HCT116 (cell line): ENCODE measurements around the gene NCBP2. TPM values are rescaled to one million over a fixed set of nuclear protein-coding genes. Genes with fewer than 3 reads are reported as not detected.

Experiments used
- ATAC-seq: fragments of 200-7000 bp; cut with Tn5 transposase; 2 replicates; pipeline ENCODE4 v1.9.1; 2020; ENCODE audit warnings: mild to moderate bottlenecking, moderate library complexity
- BruUV-seq: library from RNA; stranded (reverse); fragments of 400-500 nt; replicated peaks from 2 replicates; lab custom pipeline; 2021; lab: Mats Ljungman, UMichigan
- CTCF ChIA-PET: fragments of 300-600 bp; sonication (Branson Sonifier 250); formaldehyde crosslinking; loops from one replicate; lab custom pipeline; 2021; ENCODE audit warnings: antibody characterized with exemption; lab: Charles Lee
- POLR2A ChIA-PET: fragments of 300-600, 350-600 bp; sonication (Branson Sonifier 250); formaldehyde crosslinking; loops from one replicate; lab custom pipeline; 2021; ENCODE audit warnings: antibody characterized with exemption; lab: Charles Lee
- RAD21 ChIA-PET, 2 experiments: fragments of 300-600 bp; sonication (Branson Sonifier 250); formaldehyde crosslinking; loops; one replicate each; lab custom pipeline; 2023; ENCODE audit warnings: low total read pairs in 2 of 2; ENCODE audit not compliant: uncharacterized antibody in 2 of 2, unreplicated experiment in 2 of 2, low non-redundant PET in 1 of 2; lab: Charles Lee
- DNase-seq: peaks from one replicate; pipeline ENCODE4 v3.0.0-alpha.2; 2010; ENCODE audit warnings: low read depth, low spot score
- H2AFZ ChIP-seq: fragments of 200-600 bp; shearing (Covaris generic), sonication (generic); 2 replicates; pipeline ENCODE4 v1.6.1; 2017; ENCODE audit warnings: low read depth, mixed run types, mixed read lengths, antibody characterized with exemption, low read length; ENCODE audit not compliant: poor library complexity, severe bottlenecking
- H3K27ac ChIP-seq: 2 replicates; pipeline ENCODE4 v1.5.1; 2012; ENCODE audit warnings: low read depth, low read length
- H3K27me3 ChIP-seq: fragments of 200-600 bp; sonication (generic); 2 replicates; pipeline ENCODE4 v1.6.1; 2016; ENCODE audit warnings: mixed run types, low read length, mixed read lengths; ENCODE audit not compliant: insufficient read depth
- H3K36me3 ChIP-seq, 2 experiments: fragments of 200-500 bp in 1 of 2; fragments of 200-600 bp in 1 of 2; sonication (Bioruptor generic) in 1 of 2; sonication (generic) in 1 of 2; 2 replicates each; pipeline versions ENCODE4 v1.5.1 to v1.6.1; 2014 to 2016; ENCODE audit warnings: low read length in 2 of 2, inconsistent platforms in 1 of 2, mixed read lengths in 1 of 2, mixed run types in 1 of 2; ENCODE audit not compliant: insufficient read depth in 2 of 2, control insufficient read depth in 1 of 2
- H3K4me1 ChIP-seq, 2 experiments: fragments of 200-600 bp in 1 of 2; sonication (generic) in 1 of 2; 2 replicates each; pipeline versions ENCODE4 v1.5.1 to v1.6.1; 2012 to 2017; ENCODE audit warnings: low read length in 2 of 2, inconsistent platforms in 1 of 2, mild to moderate bottlenecking in 1 of 2, mixed read lengths in 1 of 2, mixed run types in 1 of 2, moderate library complexity in 1 of 2; ENCODE audit not compliant: insufficient read depth in 2 of 2, control insufficient read depth in 1 of 2
- H3K4me2 ChIP-seq: fragments of 200-600 bp; sonication (generic); 2 replicates; pipeline ENCODE4 v1.6.1; 2017; ENCODE audit warnings: mixed run types, low read length, mixed read lengths
- H3K4me3 ChIP-seq, 2 experiments: fragments of 200-600 bp in 1 of 2; sonication (generic) in 1 of 2; replicated peaks in 1 of 2; 2 replicates each; pipeline ENCODE4 v1.5.1; 2011 to 2016; ENCODE audit warnings: low read length in 2 of 2, control low read depth in 1 of 2, low read depth in 1 of 2, mild to moderate bottlenecking in 1 of 2, mixed read lengths in 1 of 2, mixed run types in 1 of 2
- H3K79me2 ChIP-seq: fragments of 200-600 bp; sonication (generic); 2 replicates; pipeline ENCODE4 v1.6.1; 2017; ENCODE audit warnings: mild to moderate bottlenecking, mixed run types, low read length, moderate library complexity, mixed read lengths; ENCODE audit not compliant: insufficient read depth
- H3K9ac ChIP-seq: fragments of 200-600 bp; sonication (generic); 2 replicates; pipeline ENCODE4 v1.6.1; 2016; ENCODE audit warnings: low read length, mixed read lengths
- H3K9me2 ChIP-seq: fragments of 200-600 bp; sonication (generic), shearing (Covaris generic); 2 replicates; pipeline ENCODE4 v1.6.1; 2017; ENCODE audit warnings: mixed run types, mild to moderate bottlenecking, moderate library complexity; ENCODE audit not compliant: insufficient read depth
- H3K9me3 ChIP-seq, 2 experiments: fragments of 200-500 bp in 1 of 2; fragments of 200-600 bp in 1 of 2; sonication (Bioruptor generic) in 1 of 2; sonication (generic) in 1 of 2; 2 replicates each; pipeline ENCODE4 v1.6.1; 2014 to 2017; ENCODE audit warnings: low read length in 2 of 2, mixed read lengths in 2 of 2, inconsistent platforms in 1 of 2, low read depth in 1 of 2, mild to moderate bottlenecking in 1 of 2, mixed run types in 1 of 2, moderate library complexity in 1 of 2; ENCODE audit not compliant: control insufficient read depth in 1 of 2, insufficient read depth in 1 of 2
- H4K20me1 ChIP-seq: fragments of 200-600 bp; sonication (generic), shearing (Covaris generic); 2 replicates; pipeline ENCODE4 v1.6.1; 2017; ENCODE audit warnings: mixed run types, mild to moderate bottlenecking, moderate library complexity; ENCODE audit not compliant: insufficient read depth
- CBX3 ChIP-seq: IDR thresholded peaks from 2 replicates; pipeline ENCODE4 v1.6.1; 2012; ENCODE audit warnings: low read depth
- EZH2 ChIP-seq: fragments of 200-600 bp; sonication (generic); IDR thresholded peaks from 2 replicates; pipeline ENCODE4 v1.6.1; 2017; ENCODE audit warnings: antibody characterized with exemption, mixed run types
- JUND ChIP-seq: IDR thresholded peaks from 2 replicates; pipeline ENCODE4 v1.6.1; 2012
- POLR2AphosphoS5 ChIP-seq: IDR thresholded peaks from 2 replicates; pipeline ENCODE4 v1.6.1; 2011; ENCODE audit warnings: mild to moderate bottlenecking, low read depth, low read length, moderate library complexity
- RAD21 ChIP-seq: IDR thresholded peaks from 2 replicates; pipeline ENCODE4 v1.6.1; 2012; ENCODE audit warnings: low read depth, mild to moderate bottlenecking
- SP1 ChIP-seq: IDR thresholded peaks from 2 replicates; pipeline ENCODE4 v1.6.1; 2012; ENCODE audit warnings: low read depth
- YY1 ChIP-seq: IDR thresholded peaks from 2 replicates; pipeline ENCODE4 v1.6.1; 2011; ENCODE audit warnings: low read length, low read depth, moderate library complexity, mild to moderate bottlenecking; ENCODE audit not compliant: insufficient replicate concordance; ENCODE audit errors: extremely low read depth
- ZFX ChIP-seq: fragments of 450-650 bp; IDR thresholded peaks from 2 replicates; pipeline ENCODE4 v1.6.1; 2017
- intact Hi-C: fragments of 100-400 bp; cut with micrococcal nuclease; formaldehyde crosslinking; loops from 2 replicates; pipeline ENCODE4 v1.10.0; 2022
- total RNA-seq: library from RNA; stranded (reverse); gene quantifications from one replicate; pipeline ENCODE4 v1.2.1, GENCODE V29; 2021; ENCODE audit not compliant: unreplicated experiment
- TF ChIP-seq, protein P1 (sequence below), 3 experiments: fragments of 200-600 bp in 1 of 3; sonication (generic) in 1 of 3; IDR thresholded peaks in 2 of 3; conservative IDR thresholded peaks in 1 of 3; 2 replicates each; pipeline ENCODE4 v1.5.1; 2012 to 2017; ENCODE audit warnings: low read depth in 2 of 3, low read length in 2 of 3, antibody characterized with exemption in 1 of 3, borderline replicate concordance in 1 of 3, control low read depth in 1 of 3, mild to moderate bottlenecking in 1 of 3, mixed read lengths in 1 of 3, mixed run types in 1 of 3, moderate library complexity in 1 of 3; ENCODE audit not compliant: insufficient read depth in 1 of 3
- TF ChIP-seq, protein P2 (sequence below): IDR thresholded peaks from 2 replicates; pipeline ENCODE4 v1.6.1; 2012
- TF ChIP-seq, protein P3 (sequence below): IDR thresholded peaks from 2 replicates; pipeline ENCODE4 v1.6.1; 2012

Gene NCBP2
- total RNA-seq, 1 experiment from 2014 or later: 82.4 TPM

DNA sequence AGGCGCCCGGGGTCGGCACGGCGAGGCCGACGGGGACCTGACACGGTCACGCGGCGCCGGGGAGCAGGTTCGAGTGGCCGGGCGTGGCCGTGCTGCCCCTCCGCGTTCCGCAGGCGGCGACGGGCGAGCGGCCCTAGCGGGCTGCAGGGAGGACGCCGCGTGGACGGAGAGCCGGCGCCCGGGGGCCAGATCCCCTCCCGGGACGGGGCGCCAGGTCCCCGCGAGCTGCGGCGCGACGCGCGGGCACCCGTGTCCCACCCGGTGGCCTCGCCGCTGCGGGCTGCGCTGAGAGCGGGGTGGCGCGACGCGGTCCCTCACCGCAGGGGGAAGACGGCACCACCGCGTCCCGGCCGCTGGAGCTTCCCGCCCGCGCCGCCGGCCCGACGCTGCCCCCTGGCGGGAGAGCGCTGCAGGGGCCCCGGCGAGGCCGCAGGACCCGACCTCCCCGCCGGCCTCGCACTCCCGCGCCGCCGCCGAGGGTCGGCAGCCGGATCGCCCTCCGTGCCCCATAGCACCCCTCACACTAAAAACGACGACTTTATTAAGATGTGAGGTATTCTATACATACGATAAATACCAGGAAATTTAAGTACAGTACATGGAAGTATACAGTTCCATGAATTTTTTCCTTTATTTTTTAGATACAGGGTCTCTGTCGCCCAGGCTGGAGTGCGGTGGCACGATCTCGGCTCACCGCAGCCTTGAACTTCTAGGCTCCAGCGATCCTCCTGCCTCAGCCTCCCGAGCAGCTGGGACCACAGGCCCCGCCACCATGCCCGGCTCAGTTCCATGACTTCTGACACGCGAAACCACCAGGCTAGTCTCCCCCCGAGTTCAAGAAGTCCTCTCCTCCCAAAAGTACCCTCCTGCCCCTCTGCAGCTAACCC is 27.6 kb upstream of the NCBP2 start:
- no peaks in the 10 kb centered on the region for H3K27me3 ChIP-seq
- TF ChIP-seq CBX3 (no peak), YY1 (no peak), EZH2 (no peak), JUND (no peak), POLR2AphosphoS5 (peak; percentile 34; the same call in 1 of the 2 replicates), RAD21 (peak; percentile 66), SP1 (no peak), ZFX (peak; percentile 63; the same call in 1 of the 2 replicates)
- TF ChIP-seq, protein P1, sequence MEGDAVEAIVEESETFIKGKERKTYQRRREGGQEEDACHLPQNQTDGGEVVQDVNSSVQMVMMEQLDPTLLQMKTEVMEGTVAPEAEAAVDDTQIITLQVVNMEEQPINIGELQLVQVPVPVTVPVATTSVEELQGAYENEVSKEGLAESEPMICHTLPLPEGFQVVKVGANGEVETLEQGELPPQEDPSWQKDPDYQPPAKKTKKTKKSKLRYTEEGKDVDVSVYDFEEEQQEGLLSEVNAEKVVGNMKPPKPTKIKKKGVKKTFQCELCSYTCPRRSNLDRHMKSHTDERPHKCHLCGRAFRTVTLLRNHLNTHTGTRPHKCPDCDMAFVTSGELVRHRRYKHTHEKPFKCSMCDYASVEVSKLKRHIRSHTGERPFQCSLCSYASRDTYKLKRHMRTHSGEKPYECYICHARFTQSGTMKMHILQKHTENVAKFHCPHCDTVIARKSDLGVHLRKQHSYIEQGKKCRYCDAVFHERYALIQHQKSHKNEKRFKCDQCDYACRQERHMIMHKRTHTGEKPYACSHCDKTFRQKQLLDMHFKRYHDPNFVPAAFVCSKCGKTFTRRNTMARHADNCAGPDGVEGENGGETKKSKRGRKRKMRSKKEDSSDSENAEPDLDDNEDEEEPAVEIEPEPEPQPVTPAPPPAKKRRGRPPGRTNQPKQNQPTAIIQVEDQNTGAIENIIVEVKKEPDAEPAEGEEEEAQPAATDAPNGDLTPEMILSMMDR (IDR thresholded peaks at IDR 0.05 in 2 of 3, conservative IDR thresholded peaks at IDR 0.05 in 1 of 3; ENCODE audit: borderline replicate concordance in 1 of 3, insufficient read depth in 1 of 3, low read depth in 2 of 3, low read length in 2 of 3): peak; percentile 45 to 56 (median 54); a peak in 5 of 6 replicates
- TF ChIP-seq, protein P2, sequence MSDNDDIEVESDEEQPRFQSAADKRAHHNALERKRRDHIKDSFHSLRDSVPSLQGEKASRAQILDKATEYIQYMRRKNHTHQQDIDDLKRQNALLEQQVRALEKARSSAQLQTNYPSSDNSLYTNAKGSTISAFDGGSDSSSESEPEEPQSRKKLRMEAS: peak; percentile 72
- TF ChIP-seq, protein P3, sequence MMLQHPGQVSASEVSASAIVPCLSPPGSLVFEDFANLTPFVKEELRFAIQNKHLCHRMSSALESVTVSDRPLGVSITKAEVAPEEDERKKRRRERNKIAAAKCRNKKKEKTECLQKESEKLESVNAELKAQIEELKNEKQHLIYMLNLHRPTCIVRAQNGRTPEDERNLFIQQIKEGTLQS: no peak
- no peaks in the 10 kb centered on the region for H3K36me3 ChIP-seq
- DNase-seq (no peak), ATAC-seq (peak; percentile 82)
- POLR2A ChIA-PET: no interaction called here
- H3K9ac ChIP-seq: peak overlapping the region; percentile 64
- intact Hi-C loops: loop anchor here (5.0 kb wide), 1 partner anchor 443 kb away; no protein-coding TSS in a partner anchor
- H3K9me3 ChIP-seq: no peaks in the 10 kb centered on the region
- RAD21 ChIA-PET: interaction anchor here (0.6 to 1.0 kb wide), 3 partner anchors 28 to 360 kb away, joined by 3 to 4 read pairs (median 3); partner anchors contain the start of gene NCBP2 (in 1 of the 2)
- CTCF ChIA-PET: interaction anchor here (0.7 to 2.4 kb wide), 3 partner anchors 360 to 448 kb away, joined by 3 to 18 read pairs (median 3); no protein-coding TSS in a partner anchor
- peak overlapping the region; percentile 97 for H3K4me2 ChIP-seq
- H3K9me2 ChIP-seq: no peaks in the 10 kb centered on the region
- H2AFZ ChIP-seq: peak overlapping the region; percentile 85
- no peaks in the 10 kb centered on the region for H4K20me1 ChIP-seq
- H3K27ac ChIP-seq: peak overlapping the region; percentile 47; the same call in 1 of the 2 replicates
- BruUV-seq: no TSS peak
- peaks cover 7 to 21% of the 10 kb centered on the region in 2 experiments; a peak in 2 of 4 replicates for H3K4me1 ChIP-seq
- no peaks in the 10 kb centered on the region for H3K79me2 ChIP-seq
- peak overlapping the region; percentile 47 to 67 for H3K4me3 ChIP-seq
